ENCODE data around the gene NAA80.

The NAA80 gene

GRCh38 chr3:50260027-50260941 lies 38.9 kb downstream of the NAA80 start:
- ATAC-seq = peak; percentile 76
- TF ChIP-seq TOX (CRISPR knock-in tag; IDR thresholded peaks at IDR 0.05; ENCODE audit: borderline replicate concordance) = no peak
- TF ChIP-seq SNAI2 (CRISPR knock-in tag; IDR thresholded peaks at IDR 0.05) = no peak
- TF ChIP-seq ZNF70 (CRISPR knock-in tag; IDR thresholded peaks at IDR 0.05) = peak; percentile 37
- no peak; the same call in none of the 2 replicates for TF ChIP-seq GLIS3 (CRISPR knock-in tag; IDR thresholded peaks at IDR 0.05)
- peak; percentile 13; the same call in 1 of the 2 replicates for TF ChIP-seq PPARA (CRISPR knock-in tag; IDR thresholded peaks at IDR 0.05; ENCODE audit: borderline replicate concordance)
- TF ChIP-seq ZNF565 (CRISPR knock-in tag; conservative IDR thresholded peaks at IDR 0.05; ENCODE audit: low read depth) = no peak; the same call in 1 of the 2 replicates
- no peak for TF ChIP-seq ISL1 (CRISPR knock-in tag; IDR thresholded peaks at IDR 0.05)
- TF ChIP-seq ZFP30 (CRISPR knock-in tag; IDR thresholded peaks at IDR 0.05) = no peak
- no peak for TF ChIP-seq RARB (CRISPR knock-in tag; IDR thresholded peaks at IDR 0.05)
- TF ChIP-seq ZC3H10 (CRISPR knock-in tag; IDR thresholded peaks at IDR 0.05) = no peak
- TF ChIP-seq TSHZ2 (CRISPR knock-in tag; IDR thresholded peaks at IDR 0.05) = peak; percentile 14; the same call in 1 of the 2 replicates
- no peak for TF ChIP-seq CREB5 (CRISPR knock-in tag; IDR thresholded peaks at IDR 0.05; ENCODE audit: low read depth)
- TF ChIP-seq ZNF8 (CRISPR knock-in tag; IDR thresholded peaks at IDR 0.05) = no peak
- no peak for TF ChIP-seq ARNTL (CRISPR knock-in tag; IDR thresholded peaks at IDR 0.05; ENCODE audit: borderline replicate concordance, low read depth)
- peak; percentile 20; the same call in 1 of the 2 replicates for TF ChIP-seq TCF4 (CRISPR knock-in tag; IDR thresholded peaks at IDR 0.05; ENCODE audit: borderline replicate concordance)
- no peak for TF ChIP-seq BACH2 (CRISPR knock-in tag; IDR thresholded peaks at IDR 0.05; ENCODE audit: borderline replicate concordance)
- TF ChIP-seq CSRNP3 (CRISPR knock-in tag; IDR thresholded peaks at IDR 0.05) = peak; percentile 11; the same call in 1 of the 2 replicates
- 0 out of 2 replicates have a peak, but pooled peaks have one; percentile 17 for TF ChIP-seq ESRRG (CRISPR knock-in tag; IDR thresholded peaks at IDR 0.05)
- no peak for TF ChIP-seq OSR1 (CRISPR knock-in tag; IDR thresholded peaks at IDR 0.05)
- TF ChIP-seq PATZ1 (CRISPR knock-in tag; IDR thresholded peaks at IDR 0.05; ENCODE audit: borderline replicate concordance) = 0 out of 2 replicates have a peak, but pooled peaks have one; percentile 59
- 0 out of 2 replicates have a peak, but pooled peaks have one; percentile 12 for TF ChIP-seq CSDC2 (CRISPR knock-in tag; IDR thresholded peaks at IDR 0.05)
- TF ChIP-seq POU6F1 (CRISPR knock-in tag; IDR thresholded peaks at IDR 0.05; ENCODE audit: borderline replicate concordance, low read depth) = no peak
- peak; percentile 77; the same call in 1 of the 2 replicates for TF ChIP-seq ZFP3 (CRISPR knock-in tag; IDR thresholded peaks at IDR 0.05)

Data from SK-N-SH treated with all-trans-retinoic acid at 6 μM for 48 hours (cell line).